Measurements from ENCODE around the gene FUT1.
"Not testable (repeated sequence)": the region's sequence is repeated elsewhere in the genome, so short reads cannot be mapped to it uniquely, and the experiment has no call there.

Gene FUT1

GRCh38 chr19:48752496-48753365 lies at the start of gene FUT1:
Gene FUT1 (minus strand): TSS chr19:48752641. CDS start chr19:48751281, 1,360 bp downstream.
- CTCF ChIA-PET, result interaction anchor here (0.7 to 1.1 kb wide), 3 partner anchors 14 to 35 kb away, joined by 3 to 4 read pairs (median 3); no protein-coding TSS in a partner anchor
- no peaks in the 10 kb centered on the region for H3K36me3 Mint-ChIP-seq
- H3K27me3 Mint-ChIP-seq, result peaks cover 83% of the 10 kb centered on the region
- peaks cover 24% of the 10 kb centered on the region for H3K4me1 Mint-ChIP-seq
- DNase-seq, result peak; percentile 55
- peak within 1 kb of the TSS; percentile 65 for H3K27ac Mint-ChIP-seq
- H3K4me3 Mint-ChIP-seq, result peak within 1 kb of the TSS; percentile 67
- no peaks in the 10 kb centered on the region for H3K9me3 Mint-ChIP-seq

DNA sequence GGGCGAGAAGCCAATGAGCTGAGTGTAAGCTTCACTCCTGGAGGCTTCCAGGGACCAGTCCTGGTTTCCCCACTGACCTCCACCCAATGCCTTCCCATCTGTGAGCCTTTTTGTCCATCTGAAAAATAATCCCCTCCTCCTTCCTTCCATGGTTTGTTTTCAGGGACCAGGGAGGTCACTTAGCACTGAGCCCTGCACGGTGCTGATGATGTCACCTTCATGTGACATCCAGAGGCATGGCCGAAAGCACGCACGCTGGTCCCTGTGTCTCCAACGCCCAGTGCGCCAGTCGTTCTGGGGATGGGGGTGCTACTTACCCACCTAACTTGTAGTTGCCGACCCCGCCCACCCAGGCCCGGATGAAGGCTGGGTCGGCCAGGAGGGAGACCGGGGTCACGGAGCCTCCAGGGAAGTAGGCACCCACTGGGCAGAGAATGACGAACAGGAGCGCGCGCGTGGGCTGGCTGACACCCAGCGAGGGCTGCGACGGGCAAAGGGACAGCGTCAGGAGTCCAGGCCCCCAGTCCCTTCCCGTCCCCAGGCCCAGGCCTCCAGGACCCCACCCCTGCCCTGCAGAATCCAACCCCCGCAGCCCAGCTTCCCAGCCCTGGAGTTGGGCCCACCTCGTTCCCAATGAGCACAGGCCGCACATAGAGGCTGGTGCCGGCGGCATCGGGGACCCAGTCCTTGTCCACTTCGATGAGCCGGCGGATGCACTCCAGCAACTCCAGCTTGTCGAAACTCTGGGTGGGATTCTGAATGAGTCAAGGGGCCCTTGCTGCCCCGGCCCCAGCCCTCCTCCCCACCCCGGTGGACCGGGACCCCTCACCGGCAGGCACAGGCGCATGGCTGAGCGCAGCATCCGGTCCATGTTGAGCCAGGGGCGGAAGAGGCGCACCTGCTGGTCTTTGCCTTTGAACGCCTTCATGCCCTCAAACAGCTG lies 47.2 kb upstream of the FUT1 start:
- Mint-ChIP-seq H3K4me1 (peaks cover 6% of the 10 kb centered on the region), H3K27me3 (no peaks in the 10 kb centered on the region), H3K27ac (no peak overlapping the region), H3K9me3 (no peaks in the 10 kb centered on the region), H3K4me3 (no peak overlapping the region), H3K36me3 (no peaks in the 10 kb centered on the region)
- no peak for DNase-seq
- CTCF ChIA-PET, result no interaction called here

DNA sequence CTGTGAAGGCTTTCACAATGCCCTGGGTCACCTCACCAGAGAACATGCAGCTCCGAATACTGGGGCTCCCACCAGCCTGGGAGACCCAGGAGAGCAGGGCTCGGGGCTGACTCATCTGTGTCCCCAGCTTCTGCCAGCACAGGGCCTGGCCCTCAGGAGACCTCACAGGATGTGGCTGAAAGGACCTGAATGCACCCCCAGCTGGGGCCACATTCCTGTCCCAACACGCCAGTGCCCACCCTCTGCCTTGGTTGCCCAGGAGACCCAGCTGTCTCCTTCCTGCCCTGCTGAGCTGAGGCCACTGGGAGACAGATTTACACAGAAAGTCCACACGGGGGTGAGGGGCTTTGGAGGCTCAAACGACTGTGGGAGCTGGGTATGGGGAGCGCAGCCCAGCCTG lies 46.5 kb upstream of the FUT1 start:
- H3K9me3 Mint-ChIP-seq, result no peaks in the 10 kb centered on the region
- H3K27me3 Mint-ChIP-seq, result no peaks in the 10 kb centered on the region
- H3K4me3 Mint-ChIP-seq, result no peak overlapping the region
- H3K27ac Mint-ChIP-seq, result no peak overlapping the region
- no peak for DNase-seq
- CTCF ChIA-PET, result interaction anchor here (0.8 kb wide), 1 partner anchor 44 kb away, joined by 3 read pairs; no protein-coding TSS in a partner anchor
- peaks cover 8% of the 10 kb centered on the region for H3K4me1 Mint-ChIP-seq
- H3K36me3 Mint-ChIP-seq, result no peaks in the 10 kb centered on the region

GRCh38 chr19:48797103-48797502 lies 44.7 kb upstream of the FUT1 start:
- H3K36me3 Mint-ChIP-seq, result no peaks in the 10 kb centered on the region
- no peak overlapping the region for H3K27ac Mint-ChIP-seq
- no peaks in the 10 kb centered on the region for H3K9me3 Mint-ChIP-seq
- no peak overlapping the region for H3K4me3 Mint-ChIP-seq
- no peak for DNase-seq
- CTCF ChIA-PET, result interaction anchor here (0.6 to 3.0 kb wide), 2 partner anchors 14 to 212 kb away, joined by 3 to 17 read pairs; no protein-coding TSS in a partner anchor
- H3K4me1 Mint-ChIP-seq, result peaks cover 8% of the 10 kb centered on the region
- no peaks in the 10 kb centered on the region for H3K27me3 Mint-ChIP-seq

GRCh38 chr19:48796298-48797083 lies 44.0 kb upstream of the FUT1 start:
- H3K27ac Mint-ChIP-seq, result no peak overlapping the region
- H3K9me3 Mint-ChIP-seq, result no peaks in the 10 kb centered on the region
- H3K36me3 Mint-ChIP-seq, result no peaks in the 10 kb centered on the region
- CTCF ChIA-PET, result interaction anchor here (0.6 to 9.8 kb wide), 11 partner anchors 10 to 213 kb away, joined by 3 to 176 read pairs (median 8); partner anchors contain the start of genes GYS1, HSD17B14 and RUVBL2
- no peak for DNase-seq
- H3K27me3 Mint-ChIP-seq, result no peaks in the 10 kb centered on the region
- peaks cover 8% of the 10 kb centered on the region for H3K4me1 Mint-ChIP-seq
- no peak overlapping the region for H3K4me3 Mint-ChIP-seq

DNA sequence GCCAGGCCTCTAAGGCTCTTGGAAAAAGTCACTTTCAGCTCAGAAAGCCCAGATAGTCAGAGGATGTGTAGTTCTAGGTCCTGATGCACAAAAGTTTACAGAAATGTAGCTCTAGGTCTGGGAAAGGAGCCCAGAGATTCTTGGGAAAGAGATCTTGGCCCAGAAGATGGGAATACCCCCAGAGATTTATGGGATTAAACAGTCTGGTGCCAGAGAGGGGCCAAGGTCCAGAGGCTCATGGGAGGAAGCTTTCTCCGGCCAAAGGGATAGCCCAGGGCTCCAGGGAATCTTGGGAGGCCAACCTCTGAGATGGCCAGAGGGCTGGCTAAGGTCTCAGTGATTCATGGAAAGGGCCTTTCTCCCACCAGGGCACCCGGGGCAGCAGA lies 43.2 kb upstream of the FUT1 start:
- Mint-ChIP-seq H3K36me3 (no peaks in the 10 kb centered on the region), H3K27ac (peak overlapping the region; percentile 80), H3K27me3 (no peaks in the 10 kb centered on the region), H3K9me3 (no peaks in the 10 kb centered on the region), H3K4me3 (peak overlapping the region; percentile 86), H3K4me1 (peaks cover 8% of the 10 kb centered on the region)
- CTCF ChIA-PET, result interaction anchor here (0.6 to 9.8 kb wide), 23 partner anchors 11 to 198 kb away, joined by 3 to 176 read pairs (median 5); partner anchors contain the start of genes GYS1, HSD17B14 and RUVBL2
- DNase-seq, result no peak

DNA sequence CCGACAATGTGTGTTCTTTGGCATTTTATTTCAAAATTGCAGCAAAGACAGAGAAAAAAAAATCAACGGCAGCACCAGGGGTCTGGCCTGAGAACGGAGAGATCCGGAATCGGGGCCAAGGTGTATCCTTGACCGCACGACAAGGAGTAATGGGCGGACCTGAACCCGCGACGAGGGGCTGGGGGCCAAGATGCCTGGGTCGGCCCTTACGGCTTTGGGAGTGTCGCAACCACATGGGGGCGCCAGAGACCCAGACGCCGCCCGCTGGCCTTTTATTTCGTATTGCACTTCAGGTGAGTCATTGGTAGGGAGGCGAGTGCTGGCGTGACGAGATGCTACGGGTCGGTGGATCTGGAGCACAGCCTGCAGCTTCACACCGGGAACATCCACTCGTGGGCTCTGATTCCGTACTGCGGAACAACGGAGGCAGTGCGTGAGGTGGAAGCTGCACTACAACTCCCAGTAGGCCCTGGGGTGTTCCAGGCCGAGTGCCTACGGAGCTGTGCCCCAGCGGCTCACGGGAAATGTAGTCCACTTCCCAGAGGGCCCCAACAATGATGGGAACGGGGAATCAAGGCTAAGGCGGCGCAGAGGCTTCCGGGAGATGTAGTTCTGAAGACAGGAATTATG lies 42.7 kb upstream of the FUT1 start:
- Mint-ChIP-seq H3K4me3 (peak overlapping the region; percentile 86), H3K4me1 (peaks cover 8% of the 10 kb centered on the region), H3K27me3 (no peaks in the 10 kb centered on the region), H3K9me3 (no peaks in the 10 kb centered on the region), H3K27ac (peak overlapping the region; percentile 80), H3K36me3 (no peaks in the 10 kb centered on the region)
- DNase-seq, result peak; percentile 92
- CTCF ChIA-PET, result interaction anchor here (0.6 to 9.8 kb wide), 23 partner anchors 12 to 198 kb away, joined by 3 to 176 read pairs (median 5); partner anchors contain the start of genes GYS1, HSD17B14 and RUVBL2

GRCh38 chr19:48794291-48794690 lies 41.9 kb upstream of the FUT1 start:
- H3K4me1 Mint-ChIP-seq, result peaks cover 8% of the 10 kb centered on the region
- CTCF ChIA-PET, result interaction anchor here (0.7 to 9.8 kb wide), 8 partner anchors 11 to 176 kb away, joined by 3 to 176 read pairs (median 4); partner anchors contain the start of genes CA11 and HSD17B14
- H3K27ac Mint-ChIP-seq, result no peak overlapping the region
- no peak for DNase-seq
- H3K4me3 Mint-ChIP-seq, result peak overlapping the region; percentile 86
- H3K27me3 Mint-ChIP-seq, result no peaks in the 10 kb centered on the region
- H3K36me3 Mint-ChIP-seq, result no peaks in the 10 kb centered on the region
- H3K9me3 Mint-ChIP-seq, result no peaks in the 10 kb centered on the region

DNA sequence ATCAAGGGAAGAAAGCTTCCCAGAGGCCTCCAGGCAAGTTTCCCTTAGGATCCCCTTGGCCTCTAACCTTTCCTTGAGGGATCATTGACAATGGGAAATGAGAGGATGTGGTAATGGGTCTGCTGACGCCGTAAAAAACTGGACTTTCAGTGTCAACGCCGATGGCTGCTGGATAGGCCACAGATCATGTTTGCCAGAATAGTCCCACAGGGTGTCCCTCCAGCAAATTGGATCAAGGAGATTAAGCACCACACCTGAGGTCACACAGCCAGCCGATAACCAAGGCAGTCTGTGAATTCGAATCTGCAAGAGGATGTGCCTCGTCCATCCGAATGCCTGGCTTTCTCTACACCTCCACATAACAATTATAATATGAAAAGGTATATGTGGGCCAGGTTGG lies 40.8 kb upstream of the FUT1 start:
- H3K27me3 Mint-ChIP-seq, result no peaks in the 10 kb centered on the region
- H3K36me3 Mint-ChIP-seq, result no peaks in the 10 kb centered on the region
- H3K9me3 Mint-ChIP-seq, result no peaks in the 10 kb centered on the region
- no peak overlapping the region for H3K27ac Mint-ChIP-seq
- CTCF ChIA-PET, result interaction anchor here (1.1 to 9.8 kb wide), 2 partner anchors 49 to 147 kb away, joined by 3 to 176 read pairs; partner anchors contain the start of gene CA11
- DNase-seq, result no peak
- no peak overlapping the region for H3K4me3 Mint-ChIP-seq
- H3K4me1 Mint-ChIP-seq, result peaks cover 8% of the 10 kb centered on the region

DNA sequence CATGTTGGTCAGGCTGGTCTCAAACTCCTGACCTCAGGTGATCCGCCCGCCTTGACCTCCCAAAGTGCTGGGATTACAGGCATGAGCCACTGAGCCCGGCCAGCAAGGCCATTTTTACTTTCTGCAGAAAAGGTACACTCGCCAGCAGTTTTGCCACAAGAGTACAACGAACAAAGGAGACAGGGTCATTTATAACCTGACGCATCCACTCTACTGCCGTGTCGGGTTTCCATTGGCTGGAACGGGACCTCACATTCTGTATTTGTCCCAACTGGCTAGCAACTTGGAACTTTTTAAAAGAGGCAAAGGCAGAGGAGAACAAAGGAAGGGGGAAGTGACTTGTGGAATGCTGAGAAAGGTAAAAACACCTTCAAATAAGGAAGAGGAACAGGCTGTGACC lies 34.9 kb upstream of the FUT1 start:
- DNase-seq, H3K4me1 Mint-ChIP-seq, H3K27ac Mint-ChIP-seq, H3K36me3 Mint-ChIP-seq, H3K4me3 Mint-ChIP-seq, H3K9me3 Mint-ChIP-seq: not testable (repeated sequence)
- H3K27me3 Mint-ChIP-seq, result peaks cover 27% of the 10 kb centered on the region
- CTCF ChIA-PET, result interaction anchor here (0.6 to 9.8 kb wide), 23 partner anchors 14 to 412 kb away, joined by 3 to 176 read pairs (median 5); partner anchors contain the start of genes CA11, FUT1, GYS1 and HSD17B14

DNA sequence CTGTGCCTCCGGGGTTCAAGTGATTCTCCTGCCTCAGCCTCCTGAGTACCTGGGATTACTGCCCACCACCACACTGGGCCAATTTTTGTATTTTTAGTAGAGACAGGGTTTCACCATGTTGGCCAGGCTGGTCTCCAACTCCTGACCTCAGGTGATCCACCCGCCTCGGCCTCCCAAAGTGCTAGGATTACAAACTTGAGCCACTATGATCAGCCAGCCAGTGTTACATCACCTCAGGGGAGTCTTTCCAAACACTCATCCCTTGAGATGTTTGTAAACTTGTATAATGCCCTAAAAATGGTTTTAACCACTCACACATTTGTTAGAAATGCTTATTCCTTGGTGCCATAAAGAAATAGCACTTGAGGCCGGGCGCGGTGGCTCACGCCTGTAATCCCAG lies 34.0 kb upstream of the FUT1 start:
- H3K36me3 Mint-ChIP-seq, H3K4me3 Mint-ChIP-seq, H3K4me1 Mint-ChIP-seq, H3K27ac Mint-ChIP-seq, DNase-seq, H3K9me3 Mint-ChIP-seq: not testable (repeated sequence)
- peaks cover 35% of the 10 kb centered on the region for H3K27me3 Mint-ChIP-seq
- CTCF ChIA-PET, result interaction anchor here (3.9 to 9.8 kb wide), 2 partner anchors 56 to 184 kb away, joined by 22 to 176 read pairs; no protein-coding TSS in a partner anchor

GRCh38 chr19:48784527-48784926 lies 32.1 kb upstream of the FUT1 start:
- no peak overlapping the region for H3K27ac Mint-ChIP-seq
- no peak for DNase-seq
- peaks cover 35% of the 10 kb centered on the region for H3K27me3 Mint-ChIP-seq
- H3K36me3 Mint-ChIP-seq, result no peaks in the 10 kb centered on the region
- no peak overlapping the region for H3K4me3 Mint-ChIP-seq
- H3K9me3 Mint-ChIP-seq, result no peaks in the 10 kb centered on the region
- CTCF ChIA-PET, result interaction anchor here (3.1 to 3.2 kb wide), 2 partner anchors 11 to 57 kb away, joined by 15 to 17 read pairs; no protein-coding TSS in a partner anchor
- peaks cover 3% of the 10 kb centered on the region for H3K4me1 Mint-ChIP-seq
